Mammary epithelial cell (primary cell): Measurements from ENCODE around the gene HPN.

Source experiments
- EZH2 ChIP-seq: IDR thresholded peaks from 2 replicates; pipeline ENCODE4 v1.6.1; 2012; ENCODE audit warnings: low read length, inconsistent platforms, borderline replicate concordance
- TF ChIP-seq, protein P1 (sequence below), 2 donors: IDR thresholded peaks in 1 of 2; conservative IDR thresholded peaks in 1 of 2; 2 replicates each; pipeline ENCODE4 v1.5.1; 2011 to 2012; ENCODE audit warnings: inconsistent platforms in 2 of 2, low read length in 2 of 2, mild to moderate bottlenecking in 2 of 2, control low read depth in 1 of 2, low read depth in 1 of 2; ENCODE audit not compliant: insufficient read depth in 1 of 2; ENCODE audit errors: extremely low read depth in 1 of 2

DNA sequence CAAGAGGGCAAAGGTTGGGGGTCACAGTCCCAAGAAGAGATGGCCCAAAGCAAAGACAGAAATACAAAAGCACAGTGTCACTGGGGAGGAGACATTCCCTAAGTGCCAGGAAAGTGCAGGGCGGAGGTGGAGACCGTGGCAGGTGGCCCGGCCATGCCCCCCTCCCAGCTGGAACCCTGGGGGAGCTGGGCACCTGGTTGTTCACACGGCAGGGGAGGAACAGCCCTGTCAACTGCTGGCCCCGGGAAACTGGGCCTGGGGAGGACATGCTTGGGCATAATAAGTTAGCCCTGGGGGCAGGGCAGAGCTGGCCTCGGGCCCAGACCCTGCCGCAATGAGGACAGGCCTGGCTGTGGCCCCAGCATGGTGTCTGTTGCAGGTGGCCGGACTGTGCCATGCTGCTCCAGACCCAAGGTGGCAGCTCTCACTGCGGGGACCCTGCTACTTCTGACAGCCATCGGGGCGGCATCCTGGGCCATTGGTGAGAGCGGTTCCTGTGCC lies 7.4 kb downstream of the HPN start:
- TF ChIP-seq, protein P1, sequence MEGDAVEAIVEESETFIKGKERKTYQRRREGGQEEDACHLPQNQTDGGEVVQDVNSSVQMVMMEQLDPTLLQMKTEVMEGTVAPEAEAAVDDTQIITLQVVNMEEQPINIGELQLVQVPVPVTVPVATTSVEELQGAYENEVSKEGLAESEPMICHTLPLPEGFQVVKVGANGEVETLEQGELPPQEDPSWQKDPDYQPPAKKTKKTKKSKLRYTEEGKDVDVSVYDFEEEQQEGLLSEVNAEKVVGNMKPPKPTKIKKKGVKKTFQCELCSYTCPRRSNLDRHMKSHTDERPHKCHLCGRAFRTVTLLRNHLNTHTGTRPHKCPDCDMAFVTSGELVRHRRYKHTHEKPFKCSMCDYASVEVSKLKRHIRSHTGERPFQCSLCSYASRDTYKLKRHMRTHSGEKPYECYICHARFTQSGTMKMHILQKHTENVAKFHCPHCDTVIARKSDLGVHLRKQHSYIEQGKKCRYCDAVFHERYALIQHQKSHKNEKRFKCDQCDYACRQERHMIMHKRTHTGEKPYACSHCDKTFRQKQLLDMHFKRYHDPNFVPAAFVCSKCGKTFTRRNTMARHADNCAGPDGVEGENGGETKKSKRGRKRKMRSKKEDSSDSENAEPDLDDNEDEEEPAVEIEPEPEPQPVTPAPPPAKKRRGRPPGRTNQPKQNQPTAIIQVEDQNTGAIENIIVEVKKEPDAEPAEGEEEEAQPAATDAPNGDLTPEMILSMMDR (conservative IDR thresholded peaks at IDR 0.05 in 1 of 2, IDR thresholded peaks at IDR 0.05 in 1 of 2; ENCODE audit: extremely low read depth in 1 of 2, insufficient read depth in 1 of 2, low read depth in 1 of 2, low read length in 2 of 2): no peak
- no peak for TF ChIP-seq EZH2
